HG03520 (cell line): Measurements from ENCODE around the gene LIFR.

Experiments
- ATAC-seq: cut with Tn5 transposase; IDR thresholded peaks from one replicate; pipeline ENCODE4 v1.9.1; 2021; ENCODE audit warnings: mild to moderate bottlenecking, moderate library complexity; ENCODE audit not compliant: unreplicated experiment

Gene LIFR

DNA sequence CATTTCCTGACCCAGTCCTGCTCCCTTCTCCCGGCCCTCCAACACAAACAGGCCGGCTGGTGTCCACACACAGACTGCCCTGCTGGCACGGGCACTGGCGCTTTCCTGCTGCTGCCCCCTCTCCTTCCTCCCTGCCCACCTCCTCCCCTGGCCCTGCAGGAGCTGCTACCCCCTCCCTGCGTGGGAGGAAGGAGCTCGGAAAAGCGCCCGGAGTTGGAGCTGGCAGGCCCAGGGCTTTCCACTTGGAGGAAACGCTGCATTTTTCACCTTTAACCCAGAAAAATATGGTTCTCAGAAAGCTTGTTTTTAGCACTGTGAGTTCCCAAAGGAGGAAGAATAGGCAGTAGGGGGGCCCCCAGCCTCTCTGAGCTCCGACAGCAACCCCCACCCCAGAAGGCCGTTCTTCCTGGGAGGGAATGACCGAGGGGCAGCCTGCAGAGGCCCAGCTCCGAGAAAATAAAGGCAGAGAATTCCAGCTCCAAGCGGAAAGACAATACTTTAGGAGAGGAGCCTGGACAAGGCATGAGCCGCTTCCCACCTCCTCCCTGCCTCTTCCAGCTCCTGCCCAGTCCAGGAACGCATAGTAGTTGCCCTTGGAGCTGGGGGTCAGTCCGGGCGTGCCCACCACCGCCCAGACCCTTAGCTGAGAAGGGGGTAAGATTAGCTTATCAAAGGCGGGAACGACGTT, 88.9 kb downstream of the LIFR start:
- no peak for ATAC-seq

DNA sequence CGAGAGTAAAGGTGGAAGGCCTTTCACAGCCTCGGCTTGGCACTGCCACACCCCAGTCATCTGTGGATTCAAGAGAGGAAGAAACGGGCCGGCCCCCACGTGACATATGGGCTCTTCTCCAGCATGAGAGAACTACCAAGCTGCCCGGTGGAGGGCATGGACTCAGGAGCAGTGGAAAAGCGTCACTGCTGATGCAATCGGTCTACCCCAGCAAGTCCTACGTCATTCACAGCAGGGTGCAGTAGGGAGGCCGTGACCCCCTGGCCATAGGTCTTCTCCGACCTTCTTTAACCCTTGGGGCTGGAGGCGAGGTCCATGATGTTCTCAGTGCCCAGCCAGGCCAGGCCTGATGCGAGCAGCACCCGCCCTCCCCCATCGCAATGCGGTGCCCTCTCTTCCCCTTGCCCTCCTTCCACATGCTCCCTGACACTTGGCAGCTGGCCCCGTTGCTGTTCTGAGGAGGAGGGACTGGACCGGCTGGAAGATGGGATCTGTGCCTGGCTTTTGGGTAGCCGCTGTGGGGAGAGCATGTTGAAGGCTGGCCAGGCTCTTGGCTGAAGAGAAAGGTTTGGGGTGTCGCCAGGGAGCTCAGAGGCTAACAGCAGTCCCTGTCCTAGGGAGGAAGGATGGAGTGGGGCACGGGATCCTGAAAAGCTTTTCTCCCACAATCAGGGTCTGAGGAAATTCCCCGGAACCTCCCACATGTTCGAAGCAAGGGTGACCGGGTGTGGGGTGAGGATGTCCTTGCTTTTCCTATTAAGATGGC, 89.8 kb downstream of the LIFR start:
- no peak for ATAC-seq

DNA sequence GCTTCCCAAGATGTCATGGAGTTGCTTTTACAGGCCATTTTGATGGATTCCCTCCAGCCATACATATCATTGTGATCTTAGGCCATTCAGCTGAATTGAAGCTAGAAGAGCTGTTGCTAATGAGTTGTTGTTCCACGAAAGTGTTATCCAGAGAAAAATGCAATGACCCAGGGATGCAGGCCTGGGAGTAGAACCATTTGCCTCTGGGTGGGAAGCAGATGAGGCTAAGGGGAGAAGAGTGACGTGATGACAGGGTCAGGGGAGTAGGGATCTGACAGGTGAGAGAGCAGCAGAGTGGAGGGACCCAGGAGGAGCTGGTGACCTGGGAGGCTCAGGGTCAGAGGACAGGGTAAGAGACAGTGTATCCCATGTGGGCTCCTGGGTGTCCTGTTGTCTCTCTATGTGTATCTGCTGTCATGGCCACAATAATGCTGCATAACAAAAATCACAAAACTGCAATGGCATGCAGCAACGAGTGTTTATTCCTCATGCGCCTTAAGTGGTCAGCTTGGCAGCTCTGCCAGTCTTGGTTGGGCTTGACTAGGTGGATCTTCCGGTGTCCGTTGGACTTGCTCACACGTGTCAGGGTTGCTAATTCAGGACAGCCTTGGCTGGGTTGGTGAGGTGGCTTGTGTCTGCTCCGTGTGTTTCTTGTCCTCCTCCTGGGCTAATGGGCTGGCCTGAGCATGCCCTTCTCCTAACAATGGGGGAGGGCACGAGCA, 90.6 kb downstream of the LIFR start:
- ATAC-seq: no peak

DNA sequence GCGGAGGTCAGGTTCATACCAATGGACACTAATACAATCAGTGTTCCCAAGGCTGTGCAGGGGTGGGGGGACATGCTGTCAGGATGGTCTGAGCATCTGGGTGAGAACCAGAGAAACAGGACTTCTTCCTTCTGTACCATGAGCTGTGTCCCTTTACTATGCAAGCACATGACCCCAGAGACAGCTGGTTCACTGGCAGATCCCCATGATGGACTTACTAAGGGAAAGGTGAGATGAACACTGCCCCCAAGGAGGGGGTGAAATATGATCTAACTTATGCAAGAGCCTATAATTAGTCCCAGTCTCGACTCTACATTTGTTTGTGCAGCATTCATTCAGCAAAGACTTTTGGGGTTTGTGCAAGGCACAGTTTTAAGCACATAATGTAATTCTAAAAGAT, 91.4 kb downstream of the LIFR start:
- no peak for ATAC-seq

DNA sequence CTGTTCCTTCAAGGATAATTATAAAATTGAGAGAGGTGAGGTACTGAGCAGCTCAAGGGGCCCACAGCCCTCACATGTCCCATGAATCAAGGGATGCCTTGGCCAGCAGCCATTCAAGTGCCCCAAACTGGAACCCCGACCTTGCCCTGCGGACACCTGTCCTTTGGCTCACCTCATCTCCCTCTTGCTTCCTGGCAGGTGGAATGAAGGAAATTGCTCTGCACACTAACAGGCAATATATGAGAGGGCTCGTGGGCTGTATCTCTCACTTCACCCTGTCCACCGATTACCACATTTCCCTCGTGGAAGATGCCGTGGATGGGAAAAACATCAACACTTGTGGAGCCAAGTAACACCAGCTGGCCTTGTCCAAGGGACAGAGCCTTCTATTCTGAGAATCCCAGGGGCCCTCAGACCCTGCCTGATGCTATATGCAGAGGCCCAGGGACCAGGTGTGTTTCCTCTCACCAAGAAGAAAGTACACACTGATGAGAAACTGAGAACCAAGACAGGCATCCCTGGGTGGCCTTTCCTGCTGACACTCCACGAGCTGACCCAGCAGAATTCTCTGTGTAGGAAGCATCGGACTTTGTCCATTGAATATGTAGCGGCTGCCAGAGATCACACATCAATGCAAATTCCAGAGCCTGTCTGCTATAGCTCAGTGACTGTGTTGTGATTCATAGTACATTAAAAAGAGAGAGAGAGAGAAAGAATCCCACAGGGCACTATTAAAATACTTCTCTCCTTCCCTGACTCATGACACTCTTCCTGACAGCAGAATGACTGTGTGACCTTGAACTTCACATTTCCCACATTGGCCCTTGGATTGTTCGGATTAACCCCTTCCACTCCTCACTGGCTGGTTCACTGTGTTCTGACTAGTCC, 92.6 kb downstream of the LIFR start:
- ATAC-seq: no peak

DNA sequence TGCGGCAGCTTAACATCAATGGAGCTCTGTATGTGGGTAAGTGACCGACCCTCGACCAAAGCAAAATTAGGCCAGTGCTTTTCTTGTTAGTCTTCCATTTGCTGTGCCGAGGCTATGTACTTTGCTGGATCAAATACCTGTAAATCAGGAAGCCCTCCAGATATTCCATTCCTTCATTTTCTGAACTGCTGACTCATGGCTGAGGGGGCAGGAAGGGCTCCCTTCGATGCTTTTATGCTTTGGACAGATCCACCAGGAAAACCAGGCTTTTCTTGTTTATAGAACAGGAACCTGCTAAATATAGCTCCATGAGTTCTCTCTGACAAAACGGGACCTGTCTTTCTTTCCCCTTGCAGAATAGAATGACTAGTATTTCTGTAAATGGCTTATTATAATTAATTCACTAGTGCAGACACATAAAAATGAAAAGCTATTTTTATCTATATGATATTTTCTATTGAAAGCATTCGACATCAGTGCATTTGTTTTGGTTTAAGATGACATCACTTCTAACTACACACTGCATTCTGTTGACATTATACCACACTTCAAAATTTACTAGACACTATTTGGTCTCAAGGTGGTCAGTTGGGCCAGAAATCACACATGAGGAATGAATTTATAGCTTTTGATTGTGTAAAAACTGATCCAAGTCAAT, 93.3 kb downstream of the LIFR start:
- no peak for ATAC-seq

DNA sequence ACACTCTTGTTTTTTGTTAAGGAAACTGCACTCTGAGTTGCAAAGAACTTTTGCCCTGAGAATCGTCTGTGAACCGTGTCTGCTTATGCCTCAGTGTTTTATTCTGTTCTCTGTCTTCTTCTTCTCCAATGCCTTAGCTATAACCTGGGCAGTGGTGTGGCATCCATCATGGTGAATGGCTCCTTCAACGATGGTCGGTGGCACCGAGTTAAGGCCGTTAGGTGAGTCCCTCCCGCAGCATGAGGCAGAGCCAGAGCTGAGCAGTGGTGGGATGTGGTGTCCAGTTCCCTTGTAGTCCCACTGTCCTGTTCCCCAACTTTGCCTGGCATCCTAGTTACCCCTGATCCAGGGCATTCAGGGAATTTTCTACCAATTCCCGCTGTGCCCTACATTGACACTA, 98.3 kb downstream of the LIFR start:
- ATAC-seq: no peak

DNA sequence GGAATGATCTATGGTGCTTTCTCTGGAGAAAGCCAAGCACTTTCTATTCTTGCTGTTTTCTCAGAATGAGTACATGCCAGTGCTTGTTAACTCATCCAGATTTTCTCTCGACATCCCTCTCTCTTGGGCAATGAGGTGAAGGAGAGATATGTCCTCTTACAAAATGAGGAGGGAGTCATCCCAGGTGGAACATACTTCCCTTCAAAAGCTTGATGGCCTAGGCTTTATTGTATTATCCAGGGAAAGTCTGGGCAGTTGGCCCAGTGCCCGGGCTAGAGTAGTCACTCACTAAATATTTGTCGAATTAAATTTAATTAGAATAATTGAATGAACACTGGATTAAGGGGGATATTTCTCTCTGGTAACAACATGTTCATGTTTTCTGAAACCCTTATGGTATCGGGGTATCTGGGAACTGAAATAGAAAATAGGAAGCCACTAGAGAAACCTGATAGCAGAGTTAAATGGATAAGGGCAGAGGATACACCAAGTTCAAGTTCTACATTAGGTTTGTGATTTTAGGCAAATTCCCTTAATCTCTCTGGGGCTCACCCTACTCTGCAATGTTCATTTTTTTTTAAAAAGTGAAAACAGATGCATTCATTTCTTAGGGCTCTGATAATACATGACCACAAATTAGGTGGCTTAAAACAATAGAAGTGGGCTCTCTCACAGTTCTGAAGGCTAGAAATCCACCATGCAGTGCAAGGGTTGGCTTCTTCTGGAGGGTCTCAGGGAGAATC, 99.6 kb downstream of the LIFR start:
- ATAC-seq: no peak

DNA sequence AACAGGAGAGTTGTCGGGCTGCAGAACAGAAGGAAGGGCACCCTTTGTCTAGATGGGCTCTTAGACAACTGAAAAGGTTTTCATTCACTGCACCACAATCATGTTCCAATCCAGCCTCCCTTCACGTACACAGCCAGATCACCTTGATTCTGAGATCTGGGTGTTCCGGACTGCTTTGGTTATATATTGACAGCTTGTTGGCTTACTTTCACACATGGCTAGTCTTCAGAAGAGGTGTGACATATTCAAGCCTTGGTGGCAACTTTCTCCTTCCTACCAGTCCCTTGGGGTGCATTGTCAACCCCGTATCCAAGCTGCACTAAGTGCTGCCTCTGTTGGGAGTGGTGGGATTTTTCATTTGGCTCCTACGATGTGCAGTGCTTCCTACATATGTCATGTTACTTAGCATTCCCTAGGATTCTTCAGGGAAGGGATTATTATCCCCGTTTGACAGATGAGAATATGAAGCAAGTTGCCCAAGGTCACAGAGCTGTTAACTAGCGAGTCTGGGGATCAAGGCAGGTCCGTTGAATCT, 100.6 kb downstream of the LIFR start:
- ATAC-seq: no peak

DNA sequence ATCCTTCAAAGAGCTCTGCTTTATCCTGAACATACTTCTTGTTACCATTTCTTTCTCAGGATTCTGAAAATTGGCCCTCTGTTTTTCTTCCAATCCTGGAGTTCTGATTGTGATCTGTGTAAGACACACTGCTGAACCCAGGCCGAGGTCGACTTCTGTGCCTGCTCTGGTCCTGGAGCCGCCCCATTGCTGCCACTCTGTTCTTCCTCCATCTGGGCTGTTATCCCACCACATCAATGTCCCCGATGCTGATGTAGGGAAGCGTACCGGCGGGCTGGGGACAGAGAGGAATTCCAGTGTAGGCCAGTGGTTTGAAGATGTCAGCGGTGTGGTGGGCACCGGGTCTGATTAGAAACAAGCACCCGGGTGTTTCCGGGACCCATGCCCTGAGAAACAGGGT, 102.5 kb downstream of the LIFR start:
- ATAC-seq: peak; percentile 2

DNA sequence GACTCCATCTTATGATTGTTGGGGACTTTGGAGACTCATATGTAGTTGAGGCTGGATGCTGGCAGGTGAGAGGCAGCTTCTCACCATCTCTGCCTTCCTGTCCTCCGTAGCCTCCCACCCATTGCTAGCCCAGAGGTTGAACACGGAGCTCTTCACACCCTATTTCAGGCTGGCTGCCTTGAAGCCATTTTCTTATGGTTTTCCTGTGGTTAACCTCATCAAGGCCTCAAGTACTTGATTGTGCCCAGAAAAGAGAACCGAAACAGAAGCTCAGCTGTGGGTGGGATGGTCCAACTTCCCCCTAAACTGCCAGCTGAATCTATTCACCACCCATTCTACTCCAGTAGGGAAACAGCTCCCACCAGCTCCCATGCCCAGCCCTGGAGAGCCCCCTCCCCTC, 102.9 kb downstream of the LIFR start:
- ATAC-seq: peak; percentile 97

DNA sequence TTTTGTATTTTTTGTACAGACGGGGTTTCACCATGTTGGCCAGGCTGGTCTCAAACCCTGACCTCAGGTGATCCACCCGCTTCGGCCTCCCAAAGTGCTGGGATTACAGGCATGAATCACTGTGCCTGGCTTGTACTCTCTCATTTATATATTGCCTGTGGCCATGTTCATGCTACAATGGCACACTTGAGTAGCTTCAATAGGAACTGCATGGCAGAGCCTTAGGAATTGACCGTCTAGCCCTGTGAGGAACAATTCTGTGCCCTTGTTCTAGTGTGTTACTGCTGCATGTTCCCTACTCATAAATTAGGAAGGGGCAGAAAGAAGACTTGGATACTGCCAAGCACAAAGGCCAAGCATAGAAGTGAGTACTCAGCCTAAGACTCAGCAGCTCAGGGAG, 104.2 kb downstream of the LIFR start:
- ATAC-seq: no peak

DNA sequence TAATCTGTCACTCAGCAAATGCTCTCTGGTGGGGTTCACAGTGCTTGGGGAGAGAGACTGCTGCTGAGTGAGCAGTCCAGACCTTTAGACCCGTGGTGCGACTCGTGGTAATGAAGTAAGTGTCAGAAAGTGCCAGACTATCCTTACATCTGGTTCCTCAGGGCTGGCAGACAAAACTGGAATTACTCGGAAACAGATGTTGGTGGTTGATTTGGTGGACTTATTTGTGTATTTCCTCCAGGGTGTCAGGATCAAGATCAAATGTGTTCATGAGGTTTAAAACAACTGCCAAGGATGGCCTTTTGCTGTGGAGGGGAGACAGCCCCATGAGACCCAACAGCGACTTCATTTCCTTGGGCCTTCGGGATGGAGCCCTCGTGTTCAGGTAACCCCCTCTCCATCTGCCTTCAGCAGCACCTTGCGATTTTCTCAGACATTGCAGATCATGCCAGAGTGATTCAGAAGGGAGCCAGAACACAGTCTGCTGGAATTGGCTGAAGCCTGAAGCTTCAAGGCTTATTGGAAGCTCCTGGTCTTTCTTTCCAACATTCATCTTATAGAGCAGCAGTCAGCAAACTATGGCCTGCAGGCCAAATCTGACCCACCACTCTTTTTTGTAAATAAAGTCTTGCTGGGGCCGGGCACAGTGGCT, 105.2 kb downstream of the LIFR start:
- ATAC-seq: no peak

DNA sequence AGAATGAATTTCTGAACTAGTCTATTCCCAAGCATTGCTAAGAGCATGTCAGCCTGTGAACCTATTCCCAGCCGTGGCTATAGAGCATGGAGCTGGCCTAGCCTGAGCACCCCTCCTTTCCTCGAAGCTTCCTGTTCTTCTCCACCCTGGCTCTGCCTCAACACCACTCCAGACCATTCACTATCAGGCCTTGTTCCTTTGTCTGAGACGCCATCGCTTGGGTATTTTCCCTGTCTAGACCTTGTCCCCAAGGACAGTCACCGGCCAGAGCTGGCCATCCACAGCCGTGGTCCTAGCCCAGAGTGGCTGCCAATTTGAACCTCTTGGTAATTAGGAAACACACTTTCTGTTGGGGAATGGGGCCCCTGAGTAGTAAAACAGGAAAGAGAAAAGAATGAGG, 105.8 kb downstream of the LIFR start:
- no peak for ATAC-seq

DNA sequence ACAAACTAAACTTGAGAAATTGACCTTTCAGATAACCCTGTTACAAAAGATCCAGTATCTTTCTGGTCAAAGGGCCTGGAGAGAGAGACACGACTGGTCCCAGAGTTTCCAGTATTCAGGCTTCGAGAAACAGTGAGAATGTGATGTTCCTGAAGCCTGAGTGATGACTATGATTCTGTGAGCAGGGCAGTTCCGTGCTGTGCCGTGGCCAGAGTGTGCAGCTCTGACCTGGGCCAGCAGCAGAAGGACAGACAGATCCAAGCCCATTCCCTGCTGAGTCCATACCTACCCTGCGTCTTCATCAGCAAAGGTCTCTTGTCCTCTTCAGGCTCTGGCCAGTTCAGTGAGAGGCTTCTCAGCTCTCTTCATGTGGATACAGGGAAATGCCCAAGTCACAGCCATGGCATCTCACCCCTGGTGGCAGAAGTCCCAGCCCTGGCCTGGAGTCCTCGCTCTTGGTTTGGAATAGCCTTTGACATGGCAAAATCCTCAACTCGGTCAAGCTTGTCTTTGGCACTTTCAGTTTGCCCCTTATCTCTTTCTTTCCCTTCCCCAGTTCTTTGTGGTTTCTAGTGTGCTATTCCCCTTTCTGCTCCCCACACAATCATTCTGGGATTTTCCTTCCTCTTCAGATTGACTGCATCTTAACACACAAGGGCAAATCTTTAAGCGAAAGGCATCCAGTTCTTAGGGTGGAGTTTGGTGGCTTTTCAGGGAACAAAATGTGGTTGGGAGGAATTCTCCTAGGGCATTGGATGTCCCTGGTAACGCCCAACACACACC, 107.7 kb downstream of the LIFR start:
- no peak for ATAC-seq

DNA sequence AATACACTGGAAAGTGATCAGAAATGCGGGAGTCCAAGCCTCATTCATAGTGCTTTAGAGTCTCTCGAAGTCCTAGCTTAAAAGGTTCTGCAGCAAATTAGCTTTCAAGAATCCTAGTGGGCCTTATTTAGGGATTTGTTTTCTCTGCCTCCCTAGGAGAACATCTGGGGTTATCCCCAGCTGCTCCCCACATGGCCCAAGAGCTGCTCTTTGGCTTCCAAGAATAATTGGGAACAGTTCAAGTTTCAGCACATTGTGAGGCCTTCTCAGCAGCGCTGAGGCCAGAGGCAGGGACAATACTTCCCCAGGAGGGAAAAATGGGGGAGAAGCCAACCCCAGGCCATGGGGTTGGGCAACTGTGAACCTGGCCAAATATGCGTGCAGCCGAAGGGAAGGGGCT, 108.7 kb downstream of the LIFR start:
- no peak for ATAC-seq

DNA sequence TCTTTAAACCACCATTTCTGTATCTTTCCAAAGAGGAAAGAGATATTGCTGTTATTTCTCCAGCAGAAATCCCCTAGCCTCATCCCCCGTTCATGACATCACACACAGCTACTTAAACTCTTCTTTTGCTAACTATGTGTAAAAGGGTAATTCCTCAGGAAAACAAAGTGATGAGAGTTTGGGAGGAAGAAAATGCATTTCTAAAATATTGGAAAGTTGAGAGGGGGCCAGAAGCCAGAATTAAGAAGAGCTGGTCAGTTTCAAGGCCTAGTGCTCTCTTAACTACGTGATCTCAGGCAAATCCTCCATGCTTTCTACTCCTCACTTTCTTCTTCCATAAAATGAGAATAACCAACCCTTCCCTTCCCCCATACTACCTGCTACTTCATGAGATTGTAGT, 109.4 kb downstream of the LIFR start:
- ATAC-seq: no peak

DNA sequence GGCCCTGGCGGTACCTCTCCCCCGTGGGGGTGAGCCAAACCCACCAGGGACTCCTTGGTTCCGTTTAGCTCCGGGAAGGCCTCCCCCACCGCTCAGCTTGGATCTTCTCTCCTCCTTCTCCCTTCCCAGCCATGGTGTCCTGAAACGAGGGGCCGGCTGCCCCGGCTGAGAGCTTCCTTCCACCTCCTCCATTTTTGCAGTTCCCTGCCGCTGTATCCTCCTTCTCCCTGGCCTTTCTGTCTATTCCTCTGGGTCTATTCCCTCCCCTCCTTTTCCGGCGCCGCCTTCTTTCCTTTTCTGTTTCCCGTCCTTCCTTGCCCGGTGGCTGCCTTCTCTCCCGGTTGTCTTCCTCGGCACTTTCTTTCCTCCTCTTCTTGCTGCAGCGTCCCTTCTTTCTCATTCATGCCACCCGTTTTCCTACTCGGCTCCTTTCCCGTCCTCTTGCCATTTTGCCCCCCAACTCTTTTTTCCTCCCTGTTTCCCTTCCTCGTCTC, 110.4 kb downstream of the LIFR start:
- no peak for ATAC-seq
